OCI-LY3 (cell line): ENCODE data around the gene SLFN12.

Experiments used
- H2AFZ ChIP-seq: fragments of 200-600, 300-600 bp; shearing (Covaris generic); 2 replicates; pipeline ENCODE4 v1.6.0; 2014; ENCODE audit warnings: antibody characterized with exemption, low read depth, low read length
- H3K27ac ChIP-seq: fragments of 200-600, 300-600 bp; sonication (generic); 2 replicates; pipeline ENCODE4 v1.5.1; 2014; ENCODE audit warnings: mild to moderate bottlenecking, low read length, moderate library complexity, mixed read lengths
- H3K27me3 ChIP-seq: fragments of 200-600, 300-600 bp; sonication (generic); 2 replicates; pipeline ENCODE4 v1.6.1; 2014; ENCODE audit warnings: low read depth, low read length, mixed read lengths
- H3K36me3 ChIP-seq: fragments of 200-600, 300-600 bp; sonication (generic); replicated peaks from 2 replicates; pipeline ENCODE3; 2014; ENCODE audit warnings: low read depth, low read length, mixed read lengths
- H3K4me1 ChIP-seq: fragments of 300-600, 200-600 bp; sonication (generic); 2 replicates; pipeline ENCODE4 v1.6.1; 2014; ENCODE audit warnings: low read length, mixed read lengths
- H3K4me2 ChIP-seq: fragments of 200-600, 300-600 bp; sonication (generic); 2 replicates; pipeline ENCODE4 v1.6.1; 2014; ENCODE audit warnings: low read length, mixed read lengths
- H3K4me3 ChIP-seq: fragments of 300-600, 200-600 bp; sonication (generic); 2 replicates; pipeline ENCODE4 v1.5.1; 2014; ENCODE audit warnings: antibody characterized with exemption, mild to moderate bottlenecking, low read length, moderate library complexity
- H3K79me2 ChIP-seq: fragments of 300-600, 200-600 bp; shearing (Covaris generic); 2 replicates; pipeline ENCODE4 v1.6.1; 2014; ENCODE audit warnings: mild to moderate bottlenecking, low read length, mixed read lengths
- H3K9ac ChIP-seq: fragments of 300-600, 200-600 bp; shearing (Covaris generic); 2 replicates; pipeline ENCODE4 v1.6.0; 2014; ENCODE audit warnings: mild to moderate bottlenecking, low read length, moderate library complexity
- H3K9me3 ChIP-seq: fragments of 200-600, 300-600 bp; shearing (Covaris generic); 2 replicates; pipeline ENCODE4 v1.6.1; 2014; ENCODE audit warnings: low read length, mixed read lengths; ENCODE audit not compliant: insufficient read depth
- H4K20me1 ChIP-seq: fragments of 200-600, 300-600 bp; sonication (generic); 2 replicates; pipeline ENCODE4 v1.6.1; 2016; ENCODE audit warnings: low read length, mixed read lengths; ENCODE audit not compliant: insufficient read depth
- EZH2phosphoT487 ChIP-seq: fragments of 200-600 bp; shearing (Covaris generic); IDR thresholded peaks from 2 replicates; pipeline ENCODE4 v1.6.1; 2018; ENCODE audit warnings: antibody characterized with exemption, mixed run types, low read depth
- TF ChIP-seq, protein P1 (sequence below): fragments of 200-600, 300-600 bp; sonication (generic); IDR thresholded peaks from 2 replicates; pipeline ENCODE4 v1.5.1; 2014; ENCODE audit warnings: antibody characterized with exemption, low read length, low read depth

The SLFN12 gene

DNA sequence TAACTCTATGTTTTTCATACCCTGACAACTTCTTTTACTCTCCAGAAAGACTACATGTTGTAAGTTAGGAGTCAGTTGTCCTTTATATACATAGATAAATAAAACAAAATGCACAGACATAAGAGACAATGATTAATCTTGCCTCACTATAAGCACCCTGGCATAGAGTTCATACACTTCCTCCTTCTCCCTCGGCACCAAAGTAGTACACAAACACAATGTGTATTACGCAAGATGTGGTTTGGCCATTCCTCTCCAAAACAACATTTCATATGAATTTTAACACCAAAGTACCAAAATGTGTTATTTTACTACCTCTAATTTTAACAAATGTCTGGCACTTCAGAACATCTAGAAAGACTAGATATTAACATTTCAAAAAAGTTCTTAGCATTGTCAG, 41.6 kb downstream of the SLFN12 start:
- no peak overlapping the region for H3K4me3 ChIP-seq
- H3K4me2 ChIP-seq: no peak overlapping the region
- no peaks in the 10 kb centered on the region for H3K79me2 ChIP-seq
- H3K9me3 ChIP-seq: no peaks in the 10 kb centered on the region
- H2AFZ ChIP-seq: no peak overlapping the region
- H3K4me1 ChIP-seq: 0 out of 2 replicates have a peak, but pooled peaks cover 3% of the 10 kb centered on the region
- no peak overlapping the region for H3K9ac ChIP-seq
- H3K27ac ChIP-seq: no peak overlapping the region
- H3K36me3 ChIP-seq: no peaks in the 10 kb centered on the region
- H4K20me1 ChIP-seq: no peaks in the 10 kb centered on the region
- H3K27me3 ChIP-seq: no peaks in the 10 kb centered on the region
- TF ChIP-seq, protein P1, sequence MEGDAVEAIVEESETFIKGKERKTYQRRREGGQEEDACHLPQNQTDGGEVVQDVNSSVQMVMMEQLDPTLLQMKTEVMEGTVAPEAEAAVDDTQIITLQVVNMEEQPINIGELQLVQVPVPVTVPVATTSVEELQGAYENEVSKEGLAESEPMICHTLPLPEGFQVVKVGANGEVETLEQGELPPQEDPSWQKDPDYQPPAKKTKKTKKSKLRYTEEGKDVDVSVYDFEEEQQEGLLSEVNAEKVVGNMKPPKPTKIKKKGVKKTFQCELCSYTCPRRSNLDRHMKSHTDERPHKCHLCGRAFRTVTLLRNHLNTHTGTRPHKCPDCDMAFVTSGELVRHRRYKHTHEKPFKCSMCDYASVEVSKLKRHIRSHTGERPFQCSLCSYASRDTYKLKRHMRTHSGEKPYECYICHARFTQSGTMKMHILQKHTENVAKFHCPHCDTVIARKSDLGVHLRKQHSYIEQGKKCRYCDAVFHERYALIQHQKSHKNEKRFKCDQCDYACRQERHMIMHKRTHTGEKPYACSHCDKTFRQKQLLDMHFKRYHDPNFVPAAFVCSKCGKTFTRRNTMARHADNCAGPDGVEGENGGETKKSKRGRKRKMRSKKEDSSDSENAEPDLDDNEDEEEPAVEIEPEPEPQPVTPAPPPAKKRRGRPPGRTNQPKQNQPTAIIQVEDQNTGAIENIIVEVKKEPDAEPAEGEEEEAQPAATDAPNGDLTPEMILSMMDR: no peak
- no peak for TF ChIP-seq EZH2phosphoT487

DNA sequence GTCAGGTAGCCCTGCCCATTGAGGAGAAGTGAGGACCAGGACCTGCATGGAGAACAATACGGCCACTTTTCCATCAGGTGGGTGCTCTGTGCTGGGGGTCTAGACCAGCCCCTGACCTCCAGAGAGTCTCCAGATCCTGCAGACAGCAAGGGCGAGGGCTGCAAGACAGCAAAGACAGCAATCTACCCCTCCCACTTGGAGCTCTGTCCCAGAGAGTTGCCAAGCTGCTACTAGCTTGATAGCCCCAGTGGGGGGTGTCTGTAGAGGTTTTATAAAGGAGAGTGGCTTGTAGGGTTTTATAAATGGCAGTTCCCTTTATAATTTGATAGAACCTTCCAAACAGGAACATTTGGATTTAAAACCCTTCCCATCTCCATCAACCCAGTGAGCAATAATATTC, 42.1 kb downstream of the SLFN12 start:
- H3K27ac ChIP-seq: no peak overlapping the region
- H3K9ac ChIP-seq: no peak overlapping the region
- H2AFZ ChIP-seq: no peak overlapping the region
- no peaks in the 10 kb centered on the region for H3K27me3 ChIP-seq
- H4K20me1 ChIP-seq: no peaks in the 10 kb centered on the region
- H3K4me3 ChIP-seq: no peak overlapping the region
- H3K79me2 ChIP-seq: no peaks in the 10 kb centered on the region
- no peak overlapping the region for H3K4me2 ChIP-seq
- no peaks in the 10 kb centered on the region for H3K9me3 ChIP-seq
- H3K4me1 ChIP-seq: 0 out of 2 replicates have a peak, but pooled peaks cover 3% of the 10 kb centered on the region
- TF ChIP-seq EZH2phosphoT487: no peak
- TF ChIP-seq, protein P1: no peak
- H3K36me3 ChIP-seq: no peaks in the 10 kb centered on the region

DNA sequence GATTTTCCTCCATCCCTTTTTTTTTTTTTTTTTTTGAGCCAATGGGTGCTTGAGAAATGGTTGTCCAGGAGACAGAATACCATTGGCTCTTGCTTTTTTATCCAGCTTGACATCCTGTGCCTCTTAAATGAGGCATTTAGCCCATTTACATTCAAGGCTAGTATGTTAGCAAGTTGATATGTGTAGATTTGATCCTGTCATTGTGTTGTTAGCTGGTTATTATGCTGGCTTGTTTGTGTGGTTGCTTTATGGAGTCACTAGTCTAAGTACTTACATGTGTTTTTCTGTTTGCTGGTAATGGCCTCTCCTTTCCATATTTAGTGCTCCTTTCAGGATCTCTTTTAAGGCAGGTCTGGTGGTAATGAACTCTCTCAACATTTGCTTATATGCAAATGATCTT, 44.8 kb downstream of the SLFN12 start:
- Histone ChIP-seq H2AFZ (no peak overlapping the region), H3K4me2 (no peak overlapping the region), H3K9me3 (no peaks in the 10 kb centered on the region; the same call in 1 of the 2 replicates), H4K20me1 (no peaks in the 10 kb centered on the region), H3K36me3 (no peaks in the 10 kb centered on the region), H3K9ac (no peak overlapping the region), H3K4me3 (no peak overlapping the region), H3K4me1 (peaks cover 4% of the 10 kb centered on the region; the same call in 1 of the 2 replicates), H3K27ac (no peak overlapping the region), H3K27me3 (no peaks in the 10 kb centered on the region), H3K79me2 (no peaks in the 10 kb centered on the region)
- TF ChIP-seq, protein P1: no peak
- TF ChIP-seq EZH2phosphoT487: no peak

DNA sequence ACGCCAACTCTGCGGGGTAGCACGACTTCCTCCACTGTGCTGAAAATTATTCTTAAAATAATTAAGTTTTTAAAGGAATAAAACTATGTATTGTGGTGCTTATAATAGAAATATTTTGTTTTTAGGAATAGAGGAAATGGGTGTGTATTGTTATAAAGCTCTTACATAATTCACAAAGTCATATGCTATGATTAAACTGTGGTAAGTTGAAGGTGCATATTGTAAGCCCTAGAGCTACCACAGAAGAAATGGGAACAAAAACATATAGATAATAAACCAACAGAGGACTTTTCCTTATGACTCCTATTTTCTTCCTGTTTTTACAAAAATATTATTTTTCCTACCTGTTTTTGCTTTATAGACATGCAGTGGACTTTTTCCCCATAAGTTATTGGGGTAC, 54.6 kb downstream of the SLFN12 start:
- H3K9ac ChIP-seq: no peak overlapping the region
- H3K4me2 ChIP-seq: no peak overlapping the region
- no peak overlapping the region for H2AFZ ChIP-seq
- H3K36me3 ChIP-seq: no peaks in the 10 kb centered on the region
- peaks cover 33% of the 10 kb centered on the region for H3K4me1 ChIP-seq
- H3K9me3 ChIP-seq: no peaks in the 10 kb centered on the region
- H3K27ac ChIP-seq: no peak overlapping the region
- H3K27me3 ChIP-seq: no peaks in the 10 kb centered on the region
- no peak overlapping the region for H3K4me3 ChIP-seq
- H4K20me1 ChIP-seq: no peaks in the 10 kb centered on the region
- H3K79me2 ChIP-seq: peaks cover 11% of the 10 kb centered on the region
- TF ChIP-seq, protein P1: no peak
- no peak for TF ChIP-seq EZH2phosphoT487
